Measurements from ENCODE around the gene GPR55. TPM values are rescaled to one million over a fixed set of nuclear protein-coding genes. Genes with fewer than 3 reads are reported as not detected.

Gene GPR55
- total and polyA plus RNA-seq, 2 of the 8 experiments (the other 6 are each of a cell fraction or from before 2014, with no cell fraction given): not detected

DNA sequence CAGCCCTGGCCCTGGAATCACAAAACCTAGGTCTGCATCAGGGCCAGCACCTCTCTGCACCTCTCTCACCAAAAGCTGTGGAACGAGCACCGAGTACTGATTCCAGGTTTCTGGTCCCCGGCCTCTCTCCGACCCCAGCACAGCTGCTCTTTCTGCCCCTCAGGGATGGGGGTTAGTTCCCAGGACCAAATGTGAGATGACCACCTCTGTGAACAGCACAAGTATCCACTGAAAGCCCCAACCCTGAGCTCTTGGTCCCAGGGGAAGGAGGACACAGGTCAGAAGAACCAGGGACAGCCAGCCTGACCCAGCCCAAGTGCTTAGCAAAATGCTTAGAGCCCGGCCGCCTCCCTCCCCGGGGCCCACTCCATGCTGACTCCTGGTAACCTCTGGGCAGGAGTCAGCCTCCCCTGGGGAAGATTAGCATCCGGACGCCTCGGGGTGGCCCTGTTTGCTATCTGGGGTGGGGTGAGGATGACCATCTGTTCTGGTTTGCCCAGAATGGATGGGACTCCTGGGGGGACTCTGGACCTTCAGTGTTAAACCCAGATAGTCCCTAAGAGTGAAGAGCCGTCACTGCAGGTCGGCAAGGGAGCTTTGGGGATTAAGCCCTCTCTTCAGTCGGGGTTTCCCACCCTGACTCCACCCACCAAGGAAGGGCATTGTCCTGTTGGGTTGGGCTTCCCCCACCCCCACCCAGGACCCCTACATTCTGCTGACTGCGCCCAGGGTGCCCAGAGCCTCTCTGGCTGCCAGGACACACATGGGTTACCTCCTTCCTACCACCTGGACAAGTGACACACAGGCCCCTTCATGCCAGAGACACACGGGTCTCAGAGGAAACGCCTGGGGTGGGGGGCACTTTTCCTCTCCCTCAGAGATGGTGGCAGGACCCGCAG, 9.4 kb upstream of the GPR55 start (continued):
- TF ChIP-seq ATF2 (IDR thresholded peaks at IDR 0.05; ENCODE audit: low read length): no peak
- TF ChIP-seq PHF8 (conservative IDR thresholded peaks at IDR 0.05; ENCODE audit: low read depth, low read length): no peak

All from H1 (cell line).